BLaER1 treated with 17β-estradiol and CSF1 and Interleukin-3, amounts not matched to agents 10 nM and 100 nM (cell line): ENCODE data around the gene PIK3CD.
A peak's percentile ranks its signal among the peaks of the same experiment; 100 is the strongest.

Experiments
- H3K27ac ChIP-seq, 11 experiments: shearing (Covaris generic); formaldehyde crosslinking; 2 replicates each; pipeline ENCODE4 v1.8.1; 2022
- H3K27me3 ChIP-seq, 11 experiments: shearing (Covaris generic); formaldehyde crosslinking; 2 replicates each; pipeline ENCODE4 v1.8.1; 2022
- H3K36me3 ChIP-seq, 11 experiments: shearing (Covaris generic); formaldehyde crosslinking; 2 replicates each; pipeline ENCODE4 v1.8.1; 2022
- H3K4me1 ChIP-seq, 10 experiments: shearing (Covaris generic); formaldehyde crosslinking; 2 replicates each; pipeline ENCODE4 v1.8.1; 2022
- H3K4me2 ChIP-seq, 11 experiments: shearing (Covaris generic); formaldehyde crosslinking; 2 replicates each; pipeline ENCODE4 v1.8.1; 2022
- H3K4me3 ChIP-seq, 10 experiments: shearing (Covaris generic); formaldehyde crosslinking; 2 replicates each; pipeline ENCODE4 v1.8.1; 2022
- H3K9ac ChIP-seq, 11 experiments: shearing (Covaris generic); formaldehyde crosslinking; 2 replicates each; pipeline ENCODE4 v1.8.1; 2022
- H3K9me3 ChIP-seq, 11 experiments: shearing (Covaris generic); formaldehyde crosslinking; replicated peaks in 1 of 11; 2 replicates each; pipeline ENCODE4 v1.8.1; 2022
- H4K20me1 ChIP-seq, 11 experiments: shearing (Covaris generic); formaldehyde crosslinking; 2 replicates each; pipeline ENCODE4 v1.8.1; 2022
- Cebpa-rat ChIP-seq, 11 experiments: shearing (Covaris generic); IDR thresholded peaks; 2 replicates each; pipeline ENCODE4 v1.8.1; 2022

PIK3CD gene

GRCh38 chr1:9629445-9630201, 21.9 kb upstream of the PIK3CD start:
- no peaks in the 10 kb centered on the region for H3K27me3 ChIP-seq
- peak overlapping the region; percentile 31 to 72 (median 54) for H3K4me3 ChIP-seq
- H3K27ac ChIP-seq = peak overlapping the region in 10 of 11 experiments; percentile 54 to 86 (median 79); a peak in 20 of 22 replicates
- peak overlapping the region; percentile 81 to 99 (median 91) for H3K4me2 ChIP-seq
- H3K4me1 ChIP-seq = peaks cover 68 to 79% (median 74%) of the 10 kb centered on the region in 10 experiments
- peak overlapping the region; percentile 27 to 82 (median 69); a peak in 20 of 22 replicates for H3K9ac ChIP-seq
- peaks cover 4 to 8% (median 6%) of the 10 kb centered on the region in 11 experiments; a peak in 19 of 22 replicates for H3K9me3 ChIP-seq
- peaks cover 0 to 7% (median 0%) of the 10 kb centered on the region in 11 experiments; a peak in 2 of 22 replicates for H3K36me3 ChIP-seq
- H4K20me1 ChIP-seq = peaks cover 0 to 6% (median 0%) of the 10 kb centered on the region in 11 experiments; a peak in 2 of 22 replicates
- TF ChIP-seq Cebpa-rat (IDR thresholded peaks at IDR 0.05) = no peak

DNA sequence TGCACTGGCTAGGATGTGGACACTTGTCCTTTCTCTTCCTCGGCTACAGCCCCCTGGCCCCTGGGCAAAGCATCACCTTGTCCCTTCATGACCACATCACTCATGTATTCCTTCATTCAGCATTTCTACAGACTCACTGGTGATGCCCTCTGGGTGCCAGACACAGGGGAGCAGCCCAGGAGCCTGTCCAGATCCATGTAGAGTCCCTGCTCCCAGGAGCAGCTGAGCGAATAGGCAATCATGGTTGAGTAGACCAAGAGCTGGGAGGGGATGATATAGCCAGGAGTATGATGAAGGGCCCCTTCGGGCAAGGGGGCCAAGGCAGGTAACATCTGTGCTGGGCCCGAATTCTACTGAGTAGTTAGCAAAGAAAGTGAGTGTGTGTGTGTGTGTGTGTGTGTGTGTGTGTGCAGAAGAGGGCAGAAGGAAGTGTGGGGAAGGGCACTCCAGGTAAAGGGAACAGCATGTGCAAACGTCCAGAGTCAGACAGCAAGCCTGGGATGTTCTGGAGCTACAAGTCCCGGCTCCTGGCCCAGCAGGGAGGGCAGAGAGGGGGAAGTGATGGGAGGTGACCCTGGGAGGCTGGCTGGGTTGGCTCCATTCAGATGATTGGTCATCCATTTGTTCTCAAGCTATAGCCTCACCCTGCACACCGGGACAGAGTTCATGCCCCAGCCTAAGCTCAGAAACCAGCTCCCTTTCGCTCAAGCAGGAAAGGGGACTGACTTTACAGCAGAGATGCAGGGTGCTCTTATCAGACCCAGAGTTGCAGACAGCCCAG, 21.0 kb upstream of the PIK3CD start:
- peaks cover 0 to 6% (median 0%) of the 10 kb centered on the region in 11 experiments; a peak in 2 of 22 replicates for H4K20me1 ChIP-seq
- peak overlapping the region; percentile 27 to 82 (median 69); a peak in 20 of 22 replicates for H3K9ac ChIP-seq
- H3K36me3 ChIP-seq = peaks cover 0 to 16% (median 0%) of the 10 kb centered on the region in 11 experiments; a peak in 4 of 22 replicates
- H3K9me3 ChIP-seq = peaks cover 10 to 17% (median 15%) of the 10 kb centered on the region in 11 experiments; a peak in 19 of 22 replicates
- TF ChIP-seq Cebpa-rat (IDR thresholded peaks at IDR 0.05) = no peak
- peak overlapping the region; percentile 31 to 72 (median 54) for H3K4me3 ChIP-seq
- H3K4me2 ChIP-seq = peak overlapping the region; percentile 81 to 99 (median 91)
- H3K27me3 ChIP-seq = no peaks in the 10 kb centered on the region
- H3K27ac ChIP-seq = peak overlapping the region in 10 of 11 experiments; percentile 54 to 86 (median 79); a peak in 19 of 22 replicates
- H3K4me1 ChIP-seq = peaks cover 65 to 76% (median 72%) of the 10 kb centered on the region in 10 experiments

- H3K4me3 ChIP-seq = no peak overlapping the region
- H3K4me1 ChIP-seq = peaks cover 54 to 65% (median 62%) of the 10 kb centered on the region in 10 experiments
- H3K27me3 ChIP-seq = no peaks in the 10 kb centered on the region
- H4K20me1 ChIP-seq = 0 out of 22 replicates have a peak, but pooled peaks cover 0 to under 1% (median 0%) of the 10 kb centered on the region in 11 experiments
- H3K9ac ChIP-seq = no peak overlapping the region
- peaks cover 0 to 19% (median 0%) of the 10 kb centered on the region in 11 experiments; a peak in 4 of 22 replicates for H3K36me3 ChIP-seq
- TF ChIP-seq Cebpa-rat (IDR thresholded peaks at IDR 0.05) = no peak
- peak overlapping the region in 2 of 11 experiments; percentile 86 to 99; a peak in 6 of 22 replicates for H3K4me2 ChIP-seq
- peaks cover 10 to 19% (median 16%) of the 10 kb centered on the region in 11 experiments; a peak in 19 of 22 replicates for H3K9me3 ChIP-seq
- H3K27ac ChIP-seq = no peak overlapping the region
These were observed 19.9 kb upstream of the PIK3CD start for GRCh38 chr1:9631613-9632012.

GRCh38 chr1:9633493-9633892, 18.0 kb upstream of the PIK3CD start:
- peak overlapping the region in 10 of 11 experiments; percentile 9 to 78 (median 29); a peak in 10 of 22 replicates for H3K4me2 ChIP-seq
- H3K36me3 ChIP-seq = peaks cover 0 to 26% (median 0%) of the 10 kb centered on the region in 11 experiments; a peak in 6 of 22 replicates
- H4K20me1 ChIP-seq = no peaks in the 10 kb centered on the region
- H3K27me3 ChIP-seq = no peaks in the 10 kb centered on the region
- no peak overlapping the region for H3K9ac ChIP-seq
- H3K4me3 ChIP-seq = no peak overlapping the region
- H3K4me1 ChIP-seq = peaks cover 38 to 48% (median 45%) of the 10 kb centered on the region in 10 experiments
- TF ChIP-seq Cebpa-rat (IDR thresholded peaks at IDR 0.05) = no peak
- H3K27ac ChIP-seq = no peak overlapping the region
- H3K9me3 ChIP-seq = peaks cover 10 to 33% (median 25%) of the 10 kb centered on the region in 11 experiments; a peak in 20 of 22 replicates

DNA sequence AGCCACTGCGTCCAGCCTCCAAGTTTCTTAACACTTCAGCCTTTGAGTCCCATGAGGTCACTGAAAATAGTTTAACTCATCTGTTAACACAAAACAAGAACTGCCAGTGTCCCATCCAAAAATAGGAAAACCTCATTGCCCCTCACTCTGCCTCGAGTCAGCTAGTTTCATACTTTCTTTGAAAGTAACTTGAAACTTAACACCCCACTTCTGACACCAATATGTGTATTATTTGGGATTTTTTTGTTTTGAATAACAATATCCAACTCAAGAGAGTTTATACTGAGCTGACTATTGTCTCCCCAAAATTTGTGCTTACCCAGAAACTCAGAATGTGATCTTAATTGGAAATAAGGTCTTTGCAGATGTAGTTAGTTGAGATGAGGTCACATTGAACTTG, 16.9 kb upstream of the PIK3CD start:
- no peak overlapping the region for H3K27ac ChIP-seq
- H3K4me1 ChIP-seq = peaks cover 38 to 47% (median 44%) of the 10 kb centered on the region in 10 experiments
- TF ChIP-seq Cebpa-rat (IDR thresholded peaks at IDR 0.05) = no peak
- no peaks in the 10 kb centered on the region for H3K27me3 ChIP-seq
- no peak overlapping the region for H3K4me3 ChIP-seq
- H4K20me1 ChIP-seq = no peaks in the 10 kb centered on the region
- H3K4me2 ChIP-seq = peak overlapping the region in 9 of 11 experiments; percentile 6 to 78 (median 22); a peak in 8 of 22 replicates
- peaks cover 0 to 26% (median 0%) of the 10 kb centered on the region in 11 experiments; a peak in 6 of 22 replicates for H3K36me3 ChIP-seq
- no peak overlapping the region for H3K9ac ChIP-seq
- H3K9me3 ChIP-seq = peaks cover 10 to 33% (median 25%) of the 10 kb centered on the region in 11 experiments; a peak in 20 of 22 replicates

GRCh38 chr1:9639227-9639626, 12.3 kb upstream of the PIK3CD start:
- Histone ChIP-seq H3K4me3 (no peak overlapping the region), H3K4me1 (peaks cover 50 to 59% (median 51%) of the 10 kb centered on the region in 10 experiments), H3K27me3 (no peaks in the 10 kb centered on the region), H3K9ac (peak overlapping the region in 10 of 11 experiments; percentile 5 to 60 (median 24); a peak in 11 of 22 replicates), H4K20me1 (no peaks in the 10 kb centered on the region), H3K4me2 (peak overlapping the region; percentile 63 to 85 (median 78)), H3K9me3 (peaks cover 10 to 28% (median 23%) of the 10 kb centered on the region in 11 experiments; a peak in 20 of 22 replicates), H3K36me3 (peaks cover 0 to 23% (median 0%) of the 10 kb centered on the region in 11 experiments; a peak in 6 of 22 replicates), H3K27ac (peak overlapping the region in 8 of 11 experiments; percentile 7 to 53 (median 32); a peak in 12 of 22 replicates)
- TF ChIP-seq Cebpa-rat (IDR thresholded peaks at IDR 0.05) = no peak

DNA sequence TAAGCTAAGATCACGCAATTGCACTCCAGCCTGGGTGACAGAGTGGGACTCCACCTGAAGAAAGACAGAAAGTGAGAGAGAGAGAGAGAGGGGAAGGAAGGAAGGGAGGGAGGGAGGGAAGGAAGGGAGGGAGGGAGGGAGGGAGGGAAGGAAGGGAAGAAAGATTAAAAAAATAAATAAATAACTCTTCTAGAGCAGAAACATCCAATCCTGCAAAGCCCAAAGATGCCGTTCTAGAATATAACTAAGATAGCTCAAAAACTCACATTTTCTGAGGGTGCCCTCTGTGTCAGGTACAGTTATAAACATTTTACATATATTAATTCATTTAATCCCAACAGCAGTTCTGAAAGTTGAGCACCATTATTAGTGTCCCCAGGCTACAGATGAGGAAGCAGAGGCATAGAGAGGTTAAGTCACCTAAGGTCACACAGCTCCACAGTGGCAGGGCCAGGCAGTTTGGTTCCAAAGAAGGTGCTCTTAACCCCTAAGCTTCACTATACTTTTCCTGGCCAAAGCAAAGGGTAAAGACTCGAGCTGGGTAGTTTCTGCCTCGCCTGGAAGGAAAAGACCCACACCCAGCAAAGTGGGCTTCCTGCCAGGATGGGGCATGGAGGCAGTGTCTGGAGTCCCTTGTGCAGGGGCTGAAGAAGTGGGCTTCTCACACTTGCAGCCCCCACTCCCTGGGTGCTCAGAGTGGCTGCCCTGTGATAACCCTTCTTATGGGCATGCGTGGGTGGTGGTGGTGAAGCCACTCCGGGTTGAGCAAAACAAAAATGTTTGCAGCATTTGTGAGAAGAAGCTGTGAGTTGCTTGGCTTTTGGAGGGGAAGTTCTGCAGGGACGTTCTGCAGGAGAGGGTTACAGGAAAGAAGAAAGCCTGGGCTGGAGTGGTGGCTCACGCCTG, 7.9 kb upstream of the PIK3CD start:
- peak overlapping the region; percentile 16 to 79 (median 58); a peak in 18 of 22 replicates for H3K27ac ChIP-seq

More for the DNA sequence above, 7.9 kb upstream of the PIK3CD start:
- H3K4me3 ChIP-seq = peak overlapping the region in 4 of 10 experiments; percentile 10 to 53 (median 16); a peak in 5 of 20 replicates
- no peaks in the 10 kb centered on the region for H3K9me3 ChIP-seq
- no peaks in the 10 kb centered on the region for H3K27me3 ChIP-seq
- peaks cover 88 to 98% (median 91%) of the 10 kb centered on the region in 10 experiments for H3K4me1 ChIP-seq
- H3K9ac ChIP-seq = peak overlapping the region in 8 of 11 experiments; percentile 22 to 67 (median 50); a peak in 10 of 22 replicates
- no peaks in the 10 kb centered on the region for H3K36me3 ChIP-seq
- peak overlapping the region; percentile 81 to 96 (median 91) for H3K4me2 ChIP-seq
- no peaks in the 10 kb centered on the region for H4K20me1 ChIP-seq
- TF ChIP-seq Cebpa-rat (IDR thresholded peaks at IDR 0.05) = no peak
